Left ventricle myocardium inferior (tissue), 1 donor: ENCODE results near the gene AKAP11. TPM values are rescaled to one million over a fixed set of nuclear protein-coding genes. Genes with fewer than 3 reads are reported as not detected.

Experiments used
- DNase-seq: peaks from one replicate; pipeline ENCODE4 v3.0.0-alpha.2; 2020
- H3K27ac ChIP-seq: fragments of 200-600 bp; replicated peaks from 2 replicates; pipeline ENCODE4 v1.8.0; 2021
- H3K27me3 ChIP-seq: fragments of 200-600 bp; 2 replicates; pipeline ENCODE4 v1.8.0; 2021; ENCODE audit warnings: low read depth
- H3K36me3 ChIP-seq: fragments of 200-600 bp; 2 replicates; pipeline ENCODE4 v1.8.0; 2021
- H3K4me1 ChIP-seq: fragments of 200-600 bp; 2 replicates; pipeline ENCODE4 v1.8.0; 2021
- H3K4me3 ChIP-seq: fragments of 200-600 bp; 2 replicates; pipeline ENCODE4 v1.8.0; 2021; ENCODE audit warnings: mild to moderate bottlenecking, moderate library complexity
- H3K9me3 ChIP-seq: fragments of 200-600 bp; replicated peaks from 2 replicates; pipeline ENCODE4 v1.8.0; 2021
- intact Hi-C: fragments of 100-400 bp; cut with micrococcal nuclease; formaldehyde crosslinking; loops from one replicate; pipeline ENCODE4 v1.11.0; 2022
- total RNA-seq: library from RNA; stranded (reverse); fragmentation: NEBNext Ultra II Directional; extraction: Animal tissue kit (Norgen Biotek cat#: 25700); gene quantifications from one replicate; pipeline ENCODE4 v1.2.1, GENCODE V29; 2021
- TF ChIP-seq, protein P1 (sequence below): fragments of 200-600 bp; IDR thresholded peaks from 2 replicates; pipeline ENCODE4 v1.8.0; 2021; ENCODE audit warnings: antibody characterized with exemption, mild to moderate bottlenecking, borderline replicate concordance
- donor health status: DM: no; HTN: yes; CAD: no; lungs with severe emphysema.

The AKAP11 gene
- total RNA-seq, 1 donor from 2014 or later, result 22.7 TPM

- Histone ChIP-seq H3K4me3 (no peak overlapping the region), H3K27me3 (no peaks in the 10 kb centered on the region), H3K36me3 (peaks cover 23% of the 10 kb centered on the region), H3K9me3 (no peaks in the 10 kb centered on the region), H3K27ac (no peak overlapping the region), H3K4me1 (no peaks in the 10 kb centered on the region)
- TF ChIP-seq, protein P1, sequence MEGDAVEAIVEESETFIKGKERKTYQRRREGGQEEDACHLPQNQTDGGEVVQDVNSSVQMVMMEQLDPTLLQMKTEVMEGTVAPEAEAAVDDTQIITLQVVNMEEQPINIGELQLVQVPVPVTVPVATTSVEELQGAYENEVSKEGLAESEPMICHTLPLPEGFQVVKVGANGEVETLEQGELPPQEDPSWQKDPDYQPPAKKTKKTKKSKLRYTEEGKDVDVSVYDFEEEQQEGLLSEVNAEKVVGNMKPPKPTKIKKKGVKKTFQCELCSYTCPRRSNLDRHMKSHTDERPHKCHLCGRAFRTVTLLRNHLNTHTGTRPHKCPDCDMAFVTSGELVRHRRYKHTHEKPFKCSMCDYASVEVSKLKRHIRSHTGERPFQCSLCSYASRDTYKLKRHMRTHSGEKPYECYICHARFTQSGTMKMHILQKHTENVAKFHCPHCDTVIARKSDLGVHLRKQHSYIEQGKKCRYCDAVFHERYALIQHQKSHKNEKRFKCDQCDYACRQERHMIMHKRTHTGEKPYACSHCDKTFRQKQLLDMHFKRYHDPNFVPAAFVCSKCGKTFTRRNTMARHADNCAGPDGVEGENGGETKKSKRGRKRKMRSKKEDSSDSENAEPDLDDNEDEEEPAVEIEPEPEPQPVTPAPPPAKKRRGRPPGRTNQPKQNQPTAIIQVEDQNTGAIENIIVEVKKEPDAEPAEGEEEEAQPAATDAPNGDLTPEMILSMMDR, result no peak
- intact Hi-C loops, result no loop called here
- no peak for DNase-seq
These were observed 48.4 kb downstream of the AKAP11 start for GRCh38 chr13:42320375-42320787.

DNA sequence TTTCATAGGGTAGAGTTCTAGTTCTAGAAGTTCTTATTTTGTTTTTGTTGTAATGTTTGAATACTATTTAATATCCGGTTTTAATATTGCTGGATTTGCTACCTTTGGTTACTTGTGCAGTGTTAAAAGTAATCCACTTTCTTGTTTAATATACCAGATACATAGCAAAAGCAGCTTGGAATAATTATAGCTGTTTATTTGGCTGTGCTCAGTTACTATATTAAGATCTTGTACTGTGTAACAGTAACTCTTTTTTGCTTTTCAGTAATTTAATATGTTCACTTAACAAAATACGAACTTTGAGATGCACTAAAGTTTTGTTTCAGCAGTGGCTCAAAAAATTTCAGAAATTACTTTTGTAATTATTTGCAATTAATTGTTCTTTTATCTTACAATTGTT, 50.9 kb downstream of the AKAP11 start:
- Histone ChIP-seq H3K27ac (no peak overlapping the region), H3K4me3 (no peak overlapping the region), H3K36me3 (peaks cover 10% of the 10 kb centered on the region), H3K4me1 (no peaks in the 10 kb centered on the region), H3K9me3 (no peaks in the 10 kb centered on the region), H3K27me3 (no peaks in the 10 kb centered on the region)
- intact Hi-C loops, result no loop called here
- no peak for DNase-seq
- TF ChIP-seq, protein P1, result no peak

- no peaks in the 10 kb centered on the region for H3K36me3 ChIP-seq
- H3K27me3 ChIP-seq, result no peaks in the 10 kb centered on the region
- H3K9me3 ChIP-seq, result no peaks in the 10 kb centered on the region
- H3K4me3 ChIP-seq, result no peak overlapping the region
- DNase-seq, result no peak
- H3K27ac ChIP-seq, result no peak overlapping the region
- intact Hi-C loops, result no loop called here
- H3K4me1 ChIP-seq, result no peaks in the 10 kb centered on the region
- TF ChIP-seq, protein P1, result no peak
These were observed 52.8 kb downstream of the AKAP11 start for GRCh38 chr13:42324704-42325103.

DNA sequence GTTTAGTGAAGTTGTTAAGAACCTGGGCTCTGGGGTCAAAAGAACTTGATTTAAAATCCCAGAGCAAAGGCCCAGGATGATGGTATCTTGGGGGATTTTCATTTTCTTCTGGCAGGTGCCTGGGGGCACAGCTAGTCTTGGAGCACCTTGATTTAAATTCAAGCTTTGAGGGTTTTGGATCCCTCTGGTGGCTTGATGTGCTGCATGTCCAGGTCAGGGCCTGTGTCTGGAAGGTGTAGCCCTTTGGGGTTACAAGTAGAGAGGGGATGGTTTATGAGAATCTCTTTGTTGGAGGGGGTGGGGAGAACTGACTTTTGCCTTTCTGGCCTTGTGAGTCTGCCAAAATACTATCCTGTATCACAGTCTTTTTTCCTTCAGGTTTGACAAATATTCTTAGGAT, 55.8 kb downstream of the AKAP11 start:
- Histone ChIP-seq H3K4me1 (no peaks in the 10 kb centered on the region), H3K27me3 (no peaks in the 10 kb centered on the region), H3K4me3 (no peak overlapping the region), H3K9me3 (no peaks in the 10 kb centered on the region), H3K36me3 (no peaks in the 10 kb centered on the region), H3K27ac (no peak overlapping the region)
- DNase-seq, result no peak
- intact Hi-C loops, result no loop called here
- TF ChIP-seq, protein P1, result no peak

GRCh38 chr13:42328672-42329071, 56.7 kb downstream of the AKAP11 start:
- no peaks in the 10 kb centered on the region for H3K27me3 ChIP-seq
- DNase-seq, result no peak

More at GRCh38 chr13:42328672-42329071, 56.7 kb downstream of the AKAP11 start:
- intact Hi-C loops, result no loop called here
- Histone ChIP-seq H3K4me3 (no peak overlapping the region), H3K27ac (no peak overlapping the region), H3K9me3 (no peaks in the 10 kb centered on the region), H3K4me1 (no peaks in the 10 kb centered on the region), H3K36me3 (no peaks in the 10 kb centered on the region)
- TF ChIP-seq, protein P1, result no peak
